ENCODE data around the gene PPP5C. TPM values are rescaled to one million over a fixed set of nuclear protein-coding genes. Genes with fewer than 3 reads are reported as not detected.
A peak's percentile ranks its signal among the peaks of the same experiment; 100 is the strongest.

The PPP5C gene
- total and polyA plus RNA-seq, 2 of the 13 experiments (the other 11 are each of a cell fraction or from before 2014, with no cell fraction given): 41.6 to 67.9 TPM

- TF ChIP-seq NR2F6 (IDR thresholded peaks at IDR 0.05) (no peak), NR2F6 (CRISPR knock-in tag; IDR thresholded peaks at IDR 0.05) (peak; percentile 43; the same call in 1 of the 2 replicates), ZNF350 (CRISPR knock-in tag; IDR thresholded peaks at IDR 0.05; ENCODE audit: borderline replicate concordance, low read depth) (peak; percentile 79; the same call in 1 of the 2 replicates), GTF2F1 (IDR thresholded peaks at IDR 0.05; ENCODE audit: low read length) (no peak), SP1 (IDR thresholded peaks at IDR 0.05) (no peak), SP1 (CRISPR knock-in tag; IDR thresholded peaks at IDR 0.05) (peak; percentile 13; the same call in 1 of the 2 replicates), FOXA1 (IDR thresholded peaks at IDR 0.05) (no peak), FOXA1 (CRISPR knock-in tag; IDR thresholded peaks at IDR 0.05) (no peak; the same call in 1 of the 2 replicates), FUBP1 (CRISPR knock-in tag; IDR thresholded peaks at IDR 0.05; ENCODE audit: borderline replicate concordance) (no peak), HNF4A (CRISPR knock-in tag; IDR thresholded peaks at IDR 0.05) (no peak), MIER2 (CRISPR knock-in tag; IDR thresholded peaks at IDR 0.05) (no peak), ZNF550 (CRISPR knock-in tag; IDR thresholded peaks at IDR 0.05; ENCODE audit: borderline replicate concordance) (0 out of 2 replicates have a peak, but pooled peaks have one; percentile 22), NFYC (CRISPR knock-in tag; IDR thresholded peaks at IDR 0.05) (0 out of 2 replicates have a peak, but pooled peaks have one; percentile 6), MATR3 (CRISPR knock-in tag; IDR thresholded peaks at IDR 0.05) (no peak), ZBTB37 (CRISPR knock-in tag; IDR thresholded peaks at IDR 0.05) (peak; percentile 80; the same call in 1 of the 2 replicates), ZMYM4 (CRISPR knock-in tag; IDR thresholded peaks at IDR 0.05) (peak; percentile 41), THAP11 (CRISPR knock-in tag; IDR thresholded peaks at IDR 0.05) (peak; percentile 60; the same call in 1 of the 2 replicates), ARNT (IDR thresholded peaks at IDR 0.05) (no peak), SAFB2 (CRISPR knock-in tag; IDR thresholded peaks at IDR 0.05; ENCODE audit: borderline replicate concordance, low read depth) (peak; percentile 79; the same call in 1 of the 2 replicates), ZMYM2 (CRISPR knock-in tag; IDR thresholded peaks at IDR 0.05) (no peak), ZKSCAN5 (CRISPR knock-in tag; IDR thresholded peaks at IDR 0.05) (0 out of 2 replicates have a peak, but pooled peaks have one; percentile 70), CSRNP1 (CRISPR knock-in tag; IDR thresholded peaks at IDR 0.05) (no peak; the same call in 1 of the 2 replicates), ZNF709 (CRISPR knock-in tag; IDR thresholded peaks at IDR 0.05) (no peak; the same call in 1 of the 2 replicates), TIGD3 (CRISPR knock-in tag; IDR thresholded peaks at IDR 0.05; ENCODE audit: borderline replicate concordance) (no peak), KMT2B (CRISPR knock-in tag; IDR thresholded peaks at IDR 0.05) (peak; percentile 49), THAP8 (CRISPR knock-in tag; IDR thresholded peaks at IDR 0.05; ENCODE audit: borderline replicate concordance) (no peak)
Observed at GRCh38 chr19:46404055-46404752, 57.3 kb downstream of the PPP5C start (continued).
